IPS-NIHi7 (cell line): ENCODE data around the gene TSSC4.
"Not testable (repeated sequence)": the region's sequence is repeated elsewhere in the genome, so short reads cannot be mapped to it uniquely, and the experiment has no call there.

Source experiments
- DNase-seq: peaks from one replicate; pipeline ENCODE4 v3.0.0; 2012; ENCODE audit warnings: mixed read lengths; ENCODE audit errors: extremely low spot score

Gene TSSC4

GRCh38 chr11:2400069-2400761, at the start of gene TSSC4:
TSSC4 (plus strand) TSS chr11:2400750; CDS start chr11:2402634, 1,884 bp downstream.
- DNase-seq = peak; percentile 99

- no peak for DNase-seq
These were observed 48.8 kb upstream of the TSSC4 start for GRCh38 chr11:2351701-2352100.

- no peak for DNase-seq
These were observed 48.1 kb upstream of the TSSC4 start for GRCh38 chr11:2352420-2352819.

- no peak for DNase-seq
These were observed 45.4 kb upstream of the TSSC4 start for GRCh38 chr11:2355000-2355644.

GRCh38 chr11:2357246-2357645, 43.3 kb upstream of the TSSC4 start:
- DNase-seq = no peak

GRCh38 chr11:2357651-2358050, 42.9 kb upstream of the TSSC4 start:
- DNase-seq = not testable (repeated sequence)

- DNase-seq = no peak
These were observed 41.7 kb upstream of the TSSC4 start for GRCh38 chr11:2358754-2359442.

GRCh38 chr11:2359557-2359956, 41.0 kb upstream of the TSSC4 start:
- DNase-seq = no peak

- DNase-seq = no peak
These were observed 40.4 kb upstream of the TSSC4 start for GRCh38 chr11:2360081-2360642.

GRCh38 chr11:2361565-2361964, 39.0 kb upstream of the TSSC4 start:
- DNase-seq = no peak

- no peak for DNase-seq
These were observed 38.1 kb upstream of the TSSC4 start for GRCh38 chr11:2362414-2362813.

- no peak for DNase-seq
These were observed 37.4 kb upstream of the TSSC4 start for GRCh38 chr11:2363130-2363529.

- no peak for DNase-seq
These were observed 36.8 kb upstream of the TSSC4 start for GRCh38 chr11:2363577-2364370.

GRCh38 chr11:2364386-2364785, 36.2 kb upstream of the TSSC4 start:
- not testable (repeated sequence) for DNase-seq

- no peak for DNase-seq
These were observed 34.9 kb upstream of the TSSC4 start for GRCh38 chr11:2365571-2366210.

GRCh38 chr11:2366276-2366675, 34.3 kb upstream of the TSSC4 start:
- no peak for DNase-seq

GRCh38 chr11:2366733-2367132, 33.8 kb upstream of the TSSC4 start:
- no peak for DNase-seq

GRCh38 chr11:2367266-2368160, 33.0 kb upstream of the TSSC4 start:
- DNase-seq = no peak

- DNase-seq = no peak
These were observed 32.2 kb upstream of the TSSC4 start for GRCh38 chr11:2368178-2368850.

GRCh38 chr11:2368851-2369180, 31.7 kb upstream of the TSSC4 start:
- no peak for DNase-seq
